Measurements from ENCODE around the gene SLC25A23.

DNA sequence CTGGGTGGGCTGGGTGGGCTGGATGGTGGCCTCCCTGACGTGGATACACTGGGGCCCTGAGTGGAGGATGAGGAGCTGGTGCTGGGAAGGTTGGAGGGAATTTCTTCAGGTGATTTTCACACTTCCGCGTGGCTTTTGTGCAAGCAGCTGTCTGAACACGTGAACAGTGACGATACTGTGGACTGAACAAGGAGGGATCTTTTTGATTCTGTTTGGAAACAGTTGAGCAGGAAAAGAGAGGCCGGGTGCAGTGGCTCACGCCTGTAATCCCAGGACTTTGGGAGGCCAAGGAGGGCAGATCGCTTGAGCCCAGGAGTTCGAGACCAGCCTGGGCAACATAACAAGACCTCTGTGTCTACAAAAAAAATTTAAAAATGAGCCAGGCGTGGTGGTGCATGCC is 57.5 kb downstream of the SLC25A23 start:
- TF ChIP-seq, protein P1, sequence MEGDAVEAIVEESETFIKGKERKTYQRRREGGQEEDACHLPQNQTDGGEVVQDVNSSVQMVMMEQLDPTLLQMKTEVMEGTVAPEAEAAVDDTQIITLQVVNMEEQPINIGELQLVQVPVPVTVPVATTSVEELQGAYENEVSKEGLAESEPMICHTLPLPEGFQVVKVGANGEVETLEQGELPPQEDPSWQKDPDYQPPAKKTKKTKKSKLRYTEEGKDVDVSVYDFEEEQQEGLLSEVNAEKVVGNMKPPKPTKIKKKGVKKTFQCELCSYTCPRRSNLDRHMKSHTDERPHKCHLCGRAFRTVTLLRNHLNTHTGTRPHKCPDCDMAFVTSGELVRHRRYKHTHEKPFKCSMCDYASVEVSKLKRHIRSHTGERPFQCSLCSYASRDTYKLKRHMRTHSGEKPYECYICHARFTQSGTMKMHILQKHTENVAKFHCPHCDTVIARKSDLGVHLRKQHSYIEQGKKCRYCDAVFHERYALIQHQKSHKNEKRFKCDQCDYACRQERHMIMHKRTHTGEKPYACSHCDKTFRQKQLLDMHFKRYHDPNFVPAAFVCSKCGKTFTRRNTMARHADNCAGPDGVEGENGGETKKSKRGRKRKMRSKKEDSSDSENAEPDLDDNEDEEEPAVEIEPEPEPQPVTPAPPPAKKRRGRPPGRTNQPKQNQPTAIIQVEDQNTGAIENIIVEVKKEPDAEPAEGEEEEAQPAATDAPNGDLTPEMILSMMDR (IDR thresholded peaks at IDR 0.05): no peak
- TF ChIP-seq EP300 (IDR thresholded peaks at IDR 0.05): no peak
- no peak for TF ChIP-seq POLR2A (IDR thresholded peaks at IDR 0.05)
